HCT116 (cell line): ENCODE results near the gene PLCG2. TPM values are rescaled to one million over a fixed set of nuclear protein-coding genes. Genes with fewer than 3 reads are reported as not detected.

Source experiments
- ATAC-seq: fragments of 200-7000 bp; cut with Tn5 transposase; 2 replicates; pipeline ENCODE4 v1.9.1; 2020; ENCODE audit warnings: mild to moderate bottlenecking, moderate library complexity
- BruUV-seq: library from RNA; stranded (reverse); fragments of 400-500 nt; replicated peaks from 2 replicates; lab custom pipeline; 2021; lab: Mats Ljungman, UMichigan
- CTCF ChIA-PET: fragments of 300-600 bp; sonication (Branson Sonifier 250); formaldehyde crosslinking; loops from one replicate; lab custom pipeline; 2021; ENCODE audit warnings: antibody characterized with exemption; lab: Charles Lee
- POLR2A ChIA-PET: fragments of 300-600, 350-600 bp; sonication (Branson Sonifier 250); formaldehyde crosslinking; loops from one replicate; lab custom pipeline; 2021; ENCODE audit warnings: antibody characterized with exemption; lab: Charles Lee
- RAD21 ChIA-PET, 2 experiments: fragments of 300-600 bp; sonication (Branson Sonifier 250); formaldehyde crosslinking; loops; one replicate each; lab custom pipeline; 2023; ENCODE audit warnings: low total read pairs in 2 of 2; ENCODE audit not compliant: uncharacterized antibody in 2 of 2, unreplicated experiment in 2 of 2, low non-redundant PET in 1 of 2; lab: Charles Lee
- DNase-seq: peaks from one replicate; pipeline ENCODE4 v3.0.0-alpha.2; 2010; ENCODE audit warnings: low read depth, low spot score
- H2AFZ ChIP-seq: fragments of 200-600 bp; shearing (Covaris generic), sonication (generic); 2 replicates; pipeline ENCODE4 v1.6.1; 2017; ENCODE audit warnings: low read depth, mixed run types, mixed read lengths, antibody characterized with exemption, low read length; ENCODE audit not compliant: poor library complexity, severe bottlenecking
- H3K27ac ChIP-seq: 2 replicates; pipeline ENCODE4 v1.5.1; 2012; ENCODE audit warnings: low read depth, low read length
- H3K27me3 ChIP-seq: fragments of 200-600 bp; sonication (generic); 2 replicates; pipeline ENCODE4 v1.6.1; 2016; ENCODE audit warnings: mixed run types, low read length, mixed read lengths; ENCODE audit not compliant: insufficient read depth
- H3K36me3 ChIP-seq, 2 experiments: fragments of 200-500 bp in 1 of 2; fragments of 200-600 bp in 1 of 2; sonication (Bioruptor generic) in 1 of 2; sonication (generic) in 1 of 2; 2 replicates each; pipeline versions ENCODE4 v1.5.1 to v1.6.1; 2014 to 2016; ENCODE audit warnings: low read length in 2 of 2, inconsistent platforms in 1 of 2, mixed read lengths in 1 of 2, mixed run types in 1 of 2; ENCODE audit not compliant: insufficient read depth in 2 of 2, control insufficient read depth in 1 of 2
- H3K4me1 ChIP-seq, 2 experiments: fragments of 200-600 bp in 1 of 2; sonication (generic) in 1 of 2; 2 replicates each; pipeline versions ENCODE4 v1.5.1 to v1.6.1; 2012 to 2017; ENCODE audit warnings: low read length in 2 of 2, inconsistent platforms in 1 of 2, mild to moderate bottlenecking in 1 of 2, mixed read lengths in 1 of 2, mixed run types in 1 of 2, moderate library complexity in 1 of 2; ENCODE audit not compliant: insufficient read depth in 2 of 2, control insufficient read depth in 1 of 2
- H3K4me2 ChIP-seq: fragments of 200-600 bp; sonication (generic); 2 replicates; pipeline ENCODE4 v1.6.1; 2017; ENCODE audit warnings: mixed run types, low read length, mixed read lengths
- H3K4me3 ChIP-seq, 2 experiments: fragments of 200-600 bp in 1 of 2; sonication (generic) in 1 of 2; replicated peaks in 1 of 2; 2 replicates each; pipeline ENCODE4 v1.5.1; 2011 to 2016; ENCODE audit warnings: low read length in 2 of 2, control low read depth in 1 of 2, low read depth in 1 of 2, mild to moderate bottlenecking in 1 of 2, mixed read lengths in 1 of 2, mixed run types in 1 of 2
- H3K79me2 ChIP-seq: fragments of 200-600 bp; sonication (generic); 2 replicates; pipeline ENCODE4 v1.6.1; 2017; ENCODE audit warnings: mild to moderate bottlenecking, mixed run types, low read length, moderate library complexity, mixed read lengths; ENCODE audit not compliant: insufficient read depth
- H3K9ac ChIP-seq: fragments of 200-600 bp; sonication (generic); 2 replicates; pipeline ENCODE4 v1.6.1; 2016; ENCODE audit warnings: low read length, mixed read lengths
- H3K9me2 ChIP-seq: fragments of 200-600 bp; sonication (generic), shearing (Covaris generic); 2 replicates; pipeline ENCODE4 v1.6.1; 2017; ENCODE audit warnings: mixed run types, mild to moderate bottlenecking, moderate library complexity; ENCODE audit not compliant: insufficient read depth
- H3K9me3 ChIP-seq, 2 experiments: fragments of 200-500 bp in 1 of 2; fragments of 200-600 bp in 1 of 2; sonication (Bioruptor generic) in 1 of 2; sonication (generic) in 1 of 2; 2 replicates each; pipeline ENCODE4 v1.6.1; 2014 to 2017; ENCODE audit warnings: low read length in 2 of 2, mixed read lengths in 2 of 2, inconsistent platforms in 1 of 2, low read depth in 1 of 2, mild to moderate bottlenecking in 1 of 2, mixed run types in 1 of 2, moderate library complexity in 1 of 2; ENCODE audit not compliant: control insufficient read depth in 1 of 2, insufficient read depth in 1 of 2
- H4K20me1 ChIP-seq: fragments of 200-600 bp; sonication (generic), shearing (Covaris generic); 2 replicates; pipeline ENCODE4 v1.6.1; 2017; ENCODE audit warnings: mixed run types, mild to moderate bottlenecking, moderate library complexity; ENCODE audit not compliant: insufficient read depth
- CBX3 ChIP-seq: IDR thresholded peaks from 2 replicates; pipeline ENCODE4 v1.6.1; 2012; ENCODE audit warnings: low read depth
- RAD21 ChIP-seq: IDR thresholded peaks from 2 replicates; pipeline ENCODE4 v1.6.1; 2012; ENCODE audit warnings: low read depth, mild to moderate bottlenecking
- SIN3A ChIP-seq: IDR thresholded peaks from 2 replicates; pipeline ENCODE4 v1.6.1; 2012; ENCODE audit warnings: low read depth
- SP1 ChIP-seq: IDR thresholded peaks from 2 replicates; pipeline ENCODE4 v1.6.1; 2012; ENCODE audit warnings: low read depth
- SRF ChIP-seq: IDR thresholded peaks from 2 replicates; pipeline ENCODE4 v1.6.1; 2012; ENCODE audit warnings: low read depth
- TCF7L2 ChIP-seq: IDR thresholded peaks from 2 replicates; pipeline ENCODE4 v1.7.0; 2011; ENCODE audit warnings: borderline replicate concordance, inconsistent platforms; ENCODE audit not compliant: insufficient read depth, insufficient read length; ENCODE audit errors: extremely low read depth
- YY1 ChIP-seq: IDR thresholded peaks from 2 replicates; pipeline ENCODE4 v1.6.1; 2011; ENCODE audit warnings: low read length, low read depth, moderate library complexity, mild to moderate bottlenecking; ENCODE audit not compliant: insufficient replicate concordance; ENCODE audit errors: extremely low read depth
- ZFX ChIP-seq: fragments of 450-650 bp; IDR thresholded peaks from 2 replicates; pipeline ENCODE4 v1.6.1; 2017
- ZNF274 ChIP-seq: fragments of 200-500 bp; sonication (Bioruptor generic); IDR thresholded peaks from 2 replicates; pipeline ENCODE4 v1.6.1; 2014; ENCODE audit warnings: mild to moderate bottlenecking, low read depth, low read length, inconsistent platforms
- intact Hi-C: fragments of 100-400 bp; cut with micrococcal nuclease; formaldehyde crosslinking; loops from 2 replicates; pipeline ENCODE4 v1.10.0; 2022
- total RNA-seq: library from RNA; stranded (reverse); gene quantifications from one replicate; pipeline ENCODE4 v1.2.1, GENCODE V29; 2021; ENCODE audit not compliant: unreplicated experiment
- TF ChIP-seq, protein P1 (sequence below): IDR thresholded peaks from 2 replicates; pipeline ENCODE4 v1.6.1; 2012
- TF ChIP-seq, protein P2 (sequence below), 3 experiments: fragments of 200-600 bp in 1 of 3; sonication (generic) in 1 of 3; IDR thresholded peaks in 2 of 3; conservative IDR thresholded peaks in 1 of 3; 2 replicates each; pipeline ENCODE4 v1.5.1; 2012 to 2017; ENCODE audit warnings: low read depth in 2 of 3, low read length in 2 of 3, antibody characterized with exemption in 1 of 3, borderline replicate concordance in 1 of 3, control low read depth in 1 of 3, mild to moderate bottlenecking in 1 of 3, mixed read lengths in 1 of 3, mixed run types in 1 of 3, moderate library complexity in 1 of 3; ENCODE audit not compliant: insufficient read depth in 1 of 3
- TF ChIP-seq, protein P3 (sequence below): IDR thresholded peaks from 2 replicates; pipeline ENCODE4 v1.6.1; 2011; ENCODE audit warnings: mild to moderate bottlenecking, low read length, moderate library complexity; ENCODE audit not compliant: insufficient replicate concordance; ENCODE audit errors: extremely low read depth
- TF ChIP-seq, protein P4 (sequence below): IDR thresholded peaks from 2 replicates; pipeline ENCODE4 v1.6.1; 2012; ENCODE audit warnings: low read depth

The PLCG2 gene
- total RNA-seq, 1 experiment from 2014 or later = 31.2 TPM

DNA sequence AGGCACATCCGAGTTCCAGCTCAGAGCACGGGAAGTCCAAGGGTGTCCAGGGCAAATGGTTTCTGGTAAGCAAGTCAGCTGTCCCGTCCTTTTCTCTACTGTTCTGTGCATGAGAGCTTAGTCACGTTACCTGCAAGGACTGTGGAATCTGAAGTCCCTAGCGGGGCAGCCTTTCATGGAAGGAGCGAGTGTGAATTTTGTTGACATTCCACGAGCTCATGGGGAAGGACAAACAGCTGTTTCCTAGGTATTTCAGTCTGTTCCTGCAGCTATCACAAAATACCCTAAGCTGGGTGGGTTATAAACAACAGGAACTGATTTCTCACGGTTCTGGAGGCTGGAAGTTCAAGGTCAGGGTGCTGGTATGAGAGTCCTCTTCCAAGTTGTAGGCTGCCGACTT lies 122.9 kb downstream of the PLCG2 start:
- H2AFZ ChIP-seq = no peak overlapping the region
- no peaks in the 10 kb centered on the region for H3K79me2 ChIP-seq
- H3K9me3 ChIP-seq = no peaks in the 10 kb centered on the region
- H3K4me3 ChIP-seq = no peak overlapping the region
- no peak overlapping the region for H3K4me2 ChIP-seq
- BruUV-seq = no TSS peak
- no peaks in the 10 kb centered on the region for H4K20me1 ChIP-seq
- no peak for ATAC-seq
- TF ChIP-seq ZNF274 (no peak), ZFX (no peak), SIN3A (no peak), YY1 (no peak), TCF7L2 (no peak), RAD21 (no peak), SP1 (no peak)
- TF ChIP-seq, protein P1, sequence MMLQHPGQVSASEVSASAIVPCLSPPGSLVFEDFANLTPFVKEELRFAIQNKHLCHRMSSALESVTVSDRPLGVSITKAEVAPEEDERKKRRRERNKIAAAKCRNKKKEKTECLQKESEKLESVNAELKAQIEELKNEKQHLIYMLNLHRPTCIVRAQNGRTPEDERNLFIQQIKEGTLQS = no peak
- H3K36me3 ChIP-seq = peaks cover 0 to 3% of the 10 kb centered on the region in 2 experiments; a peak in 1 of 4 replicates
- no peak for DNase-seq
- H3K9me2 ChIP-seq = no peaks in the 10 kb centered on the region
- no peaks in the 10 kb centered on the region for H3K4me1 ChIP-seq
- H3K27ac ChIP-seq = no peak overlapping the region
- ChIA-PET RAD21 (no interaction called here), POLR2A (no interaction called here), CTCF (interaction anchor here (1.1 to 1.3 kb wide), 2 partner anchors 9 to 28 kb away, joined by 5 to 6 read pairs; no protein-coding TSS in a partner anchor)
- intact Hi-C loops = no loop called here
- H3K27me3 ChIP-seq = no peaks in the 10 kb centered on the region
- no peak overlapping the region for H3K9ac ChIP-seq

DNA sequence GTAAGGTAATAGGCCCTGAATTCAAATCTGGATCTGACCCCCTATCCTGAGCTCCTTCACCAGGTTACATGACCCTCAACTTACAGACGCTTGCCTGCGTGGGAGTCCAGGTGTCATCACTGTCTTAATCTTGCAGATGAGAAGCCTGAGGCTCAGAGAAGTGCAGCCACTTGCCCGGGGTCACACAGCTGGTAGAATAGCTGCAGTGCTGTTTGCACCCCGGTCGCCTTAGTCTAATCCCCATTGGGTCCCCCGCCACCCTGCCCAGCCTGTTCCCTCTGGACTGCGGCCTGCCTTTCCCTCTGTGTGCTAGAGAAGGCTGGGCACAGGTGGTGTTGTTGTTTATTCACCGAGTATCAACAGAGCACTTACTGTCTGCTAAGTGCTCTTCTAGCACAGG lies 125.2 kb downstream of the PLCG2 start:
- Histone ChIP-seq H3K9me3 (no peaks in the 10 kb centered on the region), H3K79me2 (no peaks in the 10 kb centered on the region), H3K36me3 (peaks cover 0 to 3% of the 10 kb centered on the region in 2 experiments; a peak in 1 of 4 replicates), H3K4me3 (no peak overlapping the region), H3K27me3 (no peaks in the 10 kb centered on the region), H2AFZ (no peak overlapping the region), H3K27ac (no peak overlapping the region), H3K4me2 (no peak overlapping the region), H3K9ac (no peak overlapping the region), H3K9me2 (no peaks in the 10 kb centered on the region), H3K4me1 (no peaks in the 10 kb centered on the region), H4K20me1 (no peaks in the 10 kb centered on the region)
- CTCF ChIA-PET = no interaction called here
- DNase-seq (no peak), ATAC-seq (no peak)
- intact Hi-C loops = no loop called here
- POLR2A ChIA-PET = no interaction called here
- no TSS peak for BruUV-seq
- RAD21 ChIA-PET = no interaction called here
- TF ChIP-seq, protein P2, sequence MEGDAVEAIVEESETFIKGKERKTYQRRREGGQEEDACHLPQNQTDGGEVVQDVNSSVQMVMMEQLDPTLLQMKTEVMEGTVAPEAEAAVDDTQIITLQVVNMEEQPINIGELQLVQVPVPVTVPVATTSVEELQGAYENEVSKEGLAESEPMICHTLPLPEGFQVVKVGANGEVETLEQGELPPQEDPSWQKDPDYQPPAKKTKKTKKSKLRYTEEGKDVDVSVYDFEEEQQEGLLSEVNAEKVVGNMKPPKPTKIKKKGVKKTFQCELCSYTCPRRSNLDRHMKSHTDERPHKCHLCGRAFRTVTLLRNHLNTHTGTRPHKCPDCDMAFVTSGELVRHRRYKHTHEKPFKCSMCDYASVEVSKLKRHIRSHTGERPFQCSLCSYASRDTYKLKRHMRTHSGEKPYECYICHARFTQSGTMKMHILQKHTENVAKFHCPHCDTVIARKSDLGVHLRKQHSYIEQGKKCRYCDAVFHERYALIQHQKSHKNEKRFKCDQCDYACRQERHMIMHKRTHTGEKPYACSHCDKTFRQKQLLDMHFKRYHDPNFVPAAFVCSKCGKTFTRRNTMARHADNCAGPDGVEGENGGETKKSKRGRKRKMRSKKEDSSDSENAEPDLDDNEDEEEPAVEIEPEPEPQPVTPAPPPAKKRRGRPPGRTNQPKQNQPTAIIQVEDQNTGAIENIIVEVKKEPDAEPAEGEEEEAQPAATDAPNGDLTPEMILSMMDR (IDR thresholded peaks at IDR 0.05 in 2 of 3, conservative IDR thresholded peaks at IDR 0.05 in 1 of 3; ENCODE audit: borderline replicate concordance in 1 of 3, insufficient read depth in 1 of 3, low read depth in 2 of 3, low read length in 2 of 3) = no peak
- TF ChIP-seq, protein P3, sequence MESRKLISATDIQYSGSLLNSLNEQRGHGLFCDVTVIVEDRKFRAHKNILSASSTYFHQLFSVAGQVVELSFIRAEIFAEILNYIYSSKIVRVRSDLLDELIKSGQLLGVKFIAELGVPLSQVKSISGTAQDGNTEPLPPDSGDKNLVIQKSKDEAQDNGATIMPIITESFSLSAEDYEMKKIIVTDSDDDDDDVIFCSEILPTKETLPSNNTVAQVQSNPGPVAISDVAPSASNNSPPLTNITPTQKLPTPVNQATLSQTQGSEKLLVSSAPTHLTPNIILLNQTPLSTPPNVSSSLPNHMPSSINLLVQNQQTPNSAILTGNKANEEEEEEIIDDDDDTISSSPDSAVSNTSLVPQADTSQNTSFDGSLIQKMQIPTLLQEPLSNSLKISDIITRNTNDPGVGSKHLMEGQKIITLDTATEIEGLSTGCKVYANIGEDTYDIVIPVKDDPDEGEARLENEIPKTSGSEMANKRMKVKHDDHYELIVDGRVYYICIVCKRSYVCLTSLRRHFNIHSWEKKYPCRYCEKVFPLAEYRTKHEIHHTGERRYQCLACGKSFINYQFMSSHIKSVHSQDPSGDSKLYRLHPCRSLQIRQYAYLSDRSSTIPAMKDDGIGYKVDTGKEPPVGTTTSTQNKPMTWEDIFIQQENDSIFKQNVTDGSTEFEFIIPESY = no peak
- TF ChIP-seq SRF (no peak), CBX3 (no peak)
- TF ChIP-seq, protein P4, sequence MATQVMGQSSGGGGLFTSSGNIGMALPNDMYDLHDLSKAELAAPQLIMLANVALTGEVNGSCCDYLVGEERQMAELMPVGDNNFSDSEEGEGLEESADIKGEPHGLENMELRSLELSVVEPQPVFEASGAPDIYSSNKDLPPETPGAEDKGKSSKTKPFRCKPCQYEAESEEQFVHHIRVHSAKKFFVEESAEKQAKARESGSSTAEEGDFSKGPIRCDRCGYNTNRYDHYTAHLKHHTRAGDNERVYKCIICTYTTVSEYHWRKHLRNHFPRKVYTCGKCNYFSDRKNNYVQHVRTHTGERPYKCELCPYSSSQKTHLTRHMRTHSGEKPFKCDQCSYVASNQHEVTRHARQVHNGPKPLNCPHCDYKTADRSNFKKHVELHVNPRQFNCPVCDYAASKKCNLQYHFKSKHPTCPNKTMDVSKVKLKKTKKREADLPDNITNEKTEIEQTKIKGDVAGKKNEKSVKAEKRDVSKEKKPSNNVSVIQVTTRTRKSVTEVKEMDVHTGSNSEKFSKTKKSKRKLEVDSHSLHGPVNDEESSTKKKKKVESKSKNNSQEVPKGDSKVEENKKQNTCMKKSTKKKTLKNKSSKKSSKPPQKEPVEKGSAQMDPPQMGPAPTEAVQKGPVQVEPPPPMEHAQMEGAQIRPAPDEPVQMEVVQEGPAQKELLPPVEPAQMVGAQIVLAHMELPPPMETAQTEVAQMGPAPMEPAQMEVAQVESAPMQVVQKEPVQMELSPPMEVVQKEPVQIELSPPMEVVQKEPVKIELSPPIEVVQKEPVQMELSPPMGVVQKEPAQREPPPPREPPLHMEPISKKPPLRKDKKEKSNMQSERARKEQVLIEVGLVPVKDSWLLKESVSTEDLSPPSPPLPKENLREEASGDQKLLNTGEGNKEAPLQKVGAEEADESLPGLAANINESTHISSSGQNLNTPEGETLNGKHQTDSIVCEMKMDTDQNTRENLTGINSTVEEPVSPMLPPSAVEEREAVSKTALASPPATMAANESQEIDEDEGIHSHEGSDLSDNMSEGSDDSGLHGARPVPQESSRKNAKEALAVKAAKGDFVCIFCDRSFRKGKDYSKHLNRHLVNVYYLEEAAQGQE = no peak
